ENCODE data around the gene CYP3A7. TPM values are rescaled to one million over a fixed set of nuclear protein-coding genes. Genes with fewer than 3 reads are reported as not detected.
"Not testable (repeated sequence)": the region's sequence is repeated elsewhere in the genome, so short reads cannot be mapped to it uniquely, and the experiment has no call there.

CYP3A7 gene
- total RNA-seq (2014; rRNA removed; shearing (Covaris generic)): 0.32 and 0.50 TPM in 2 replicates
- polyA plus RNA-seq (2015; cell fraction: cytosol; rRNA removed): 0.31 and 0.32 TPM in 2 replicates
- 0.76 and 1.2 TPM in 2 replicates for polyA plus RNA-seq (2015; cell fraction: nucleus; rRNA removed)

DNA sequence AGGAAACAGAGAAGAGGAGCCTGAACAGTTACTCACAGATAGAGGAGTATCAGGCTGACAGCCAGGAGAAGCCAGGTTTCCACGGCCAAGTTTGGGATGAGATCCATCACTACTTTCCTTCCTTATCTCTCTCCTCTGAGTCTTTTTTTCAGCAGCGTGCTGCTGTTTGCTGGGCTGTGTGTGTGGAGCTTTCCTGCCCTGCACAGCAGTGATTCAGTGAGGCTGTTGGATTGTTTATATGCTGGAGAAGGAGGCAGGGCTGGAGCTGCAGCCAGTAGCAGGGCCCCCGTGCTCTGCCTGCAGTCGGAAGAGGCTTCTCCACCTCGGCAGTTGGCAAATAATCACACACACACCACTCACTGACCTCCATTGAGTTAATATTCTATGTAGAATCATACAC, at the start of gene CYP3A7:
TSS of gene CYP3A7 (minus strand) at position 210 of the 400 bp plus-strand sequence. CDS start at position 107, 103 bp downstream.
- no peak for DNase-seq (ENCODE audit: low read depth)

DNA sequence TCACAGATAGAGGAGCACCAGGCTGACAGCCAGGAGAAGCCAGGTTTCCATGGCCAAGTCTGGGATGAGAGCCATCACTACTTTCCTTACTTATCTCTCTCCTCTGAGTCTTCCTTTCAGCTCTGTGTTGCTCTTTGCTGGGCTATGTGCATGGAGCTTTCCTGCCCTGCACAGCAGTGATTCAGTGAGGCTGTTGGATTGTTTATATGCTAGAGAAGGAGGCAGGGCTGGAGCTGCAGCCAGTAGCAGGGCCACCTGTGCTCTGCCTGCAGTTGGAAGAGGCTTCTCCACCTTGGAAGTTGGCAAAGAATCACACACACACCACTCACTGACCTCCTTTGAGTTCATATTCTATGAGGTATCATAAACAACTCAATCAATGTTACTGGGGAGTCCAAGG, 49.0 kb upstream of the CYP3A7 start, which contains the start of gene CYP3A4:
TSS of gene CYP3A4 (minus strand) at position 178 of the 400 bp plus-strand sequence. CDS start at position 75, 103 bp downstream.
- DNase-seq (ENCODE audit: low read depth): no peak

DNA sequence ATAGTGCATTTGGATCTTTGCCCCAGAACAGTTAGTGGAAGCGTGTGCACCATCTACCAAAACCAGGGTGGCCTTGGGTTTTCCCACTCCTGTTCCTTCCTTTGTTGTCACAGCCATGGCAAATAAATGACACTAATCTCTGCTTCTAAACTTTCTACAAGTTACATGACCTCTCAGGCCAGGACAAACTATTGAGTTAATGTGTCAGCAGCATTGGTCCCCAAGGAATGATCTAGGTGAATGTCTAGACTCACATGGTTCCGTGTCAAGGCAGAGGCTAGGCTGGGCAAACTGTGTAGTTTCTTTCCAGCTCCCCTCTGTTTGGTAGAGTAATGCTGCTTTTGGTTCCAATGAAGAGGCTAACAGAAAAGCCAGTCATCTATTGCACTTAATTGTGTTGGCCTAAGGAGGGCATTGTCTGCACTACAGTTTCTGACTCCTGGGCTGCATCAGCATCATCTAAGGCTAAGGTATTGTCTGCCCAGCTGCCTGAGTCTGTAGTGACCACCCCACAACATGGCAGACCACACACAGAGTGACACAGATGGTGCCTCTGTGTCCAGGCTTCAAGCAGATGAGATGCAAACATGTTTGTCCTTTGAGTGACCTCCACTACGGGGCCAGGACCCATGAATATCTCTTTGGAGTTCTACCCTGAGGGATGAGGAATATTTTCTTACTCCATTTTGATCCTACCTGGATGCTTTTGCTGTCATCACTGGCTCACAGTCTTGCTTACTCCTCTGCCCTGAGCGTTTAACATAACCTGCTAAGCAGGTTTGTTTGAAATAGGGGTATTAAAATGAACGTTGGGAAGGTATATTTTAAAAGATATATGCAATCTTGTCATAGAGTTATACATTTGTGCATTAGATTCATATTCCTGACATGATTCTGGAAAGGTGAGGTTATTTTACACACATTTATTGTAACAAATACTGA, 47.3 kb upstream of the CYP3A7 start:
- no peak for DNase-seq (ENCODE audit: low read depth)

DNA sequence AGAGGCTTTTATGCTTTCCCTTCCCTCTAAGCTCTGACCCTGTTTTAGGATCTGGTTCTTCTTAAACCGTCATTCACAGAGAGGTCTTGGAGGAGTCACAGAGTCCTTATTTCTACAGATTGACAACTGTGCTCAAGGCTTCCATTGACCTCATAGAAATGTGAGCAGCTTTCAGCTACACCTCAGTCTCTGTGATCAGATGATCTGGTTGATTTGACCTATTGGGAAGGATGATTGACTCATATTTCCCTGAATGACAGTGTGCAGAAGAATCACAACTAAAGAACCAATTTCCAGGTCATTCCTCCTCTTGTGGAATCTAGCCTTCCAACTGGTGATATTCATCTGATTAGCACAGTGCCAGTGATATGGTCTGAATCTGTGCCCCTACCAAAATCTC, 45.6 kb upstream of the CYP3A7 start:
- DNase-seq (ENCODE audit: low read depth): no peak

DNA sequence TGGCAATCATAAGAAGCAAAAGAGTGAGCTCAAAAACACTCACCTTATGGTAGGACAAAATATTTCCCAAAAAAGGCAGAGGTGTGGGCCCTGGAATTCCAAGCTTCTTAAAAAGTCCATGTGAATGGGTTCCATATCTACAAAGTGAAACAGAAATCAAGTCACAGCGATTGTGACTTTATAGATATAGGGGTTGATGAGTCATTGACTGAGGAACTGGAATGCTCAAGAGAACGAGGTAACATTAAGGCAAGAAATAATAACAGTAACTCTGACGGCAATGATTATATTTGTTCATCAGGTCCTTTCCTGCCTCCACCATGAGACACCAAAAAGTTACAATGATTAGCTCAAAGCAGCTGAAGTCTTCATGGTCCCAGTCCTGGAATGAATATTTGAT, 45.0 kb upstream of the CYP3A7 start:
- DNase-seq (ENCODE audit: low read depth): no peak

DNA sequence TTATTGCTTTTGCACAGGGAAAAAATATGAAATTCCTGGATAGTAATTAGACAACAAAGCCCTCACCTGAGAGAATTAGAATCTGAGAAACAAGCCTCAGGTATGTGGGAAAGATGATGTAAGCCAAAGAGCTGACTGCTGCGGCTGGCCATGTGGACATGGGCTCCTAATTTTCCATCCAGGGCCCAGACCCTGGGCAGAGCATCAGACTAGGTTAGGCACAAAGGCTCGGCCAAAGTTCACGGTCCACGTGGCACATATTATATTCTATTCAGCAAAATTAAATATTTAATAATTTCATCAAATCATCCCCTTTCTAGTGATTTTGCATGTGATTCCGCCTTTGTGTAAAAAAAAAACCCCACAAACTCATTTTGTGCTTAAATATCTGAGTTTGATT, 43.9 kb upstream of the CYP3A7 start:
- no peak for DNase-seq (ENCODE audit: low read depth)

DNA sequence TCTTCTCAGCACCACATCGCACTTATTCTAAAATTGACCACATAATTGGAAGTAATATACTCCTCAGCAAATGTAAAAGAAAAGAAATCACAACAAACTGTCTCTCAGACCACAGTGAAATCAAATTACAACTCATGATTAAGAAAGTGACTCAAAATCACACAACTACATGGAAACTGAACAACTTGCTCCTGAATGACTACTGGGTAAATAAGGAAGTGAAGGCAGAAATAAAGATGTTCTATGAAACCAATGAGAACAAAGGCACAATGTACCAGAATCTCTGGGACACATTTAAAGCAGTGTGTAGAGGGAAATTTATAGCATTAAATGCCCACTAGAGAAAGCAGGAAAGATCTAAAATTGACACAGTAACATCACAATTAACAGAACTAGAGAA, 38.4 kb upstream of the CYP3A7 start:
- not testable (repeated sequence) for DNase-seq (ENCODE audit: low read depth)

DNA sequence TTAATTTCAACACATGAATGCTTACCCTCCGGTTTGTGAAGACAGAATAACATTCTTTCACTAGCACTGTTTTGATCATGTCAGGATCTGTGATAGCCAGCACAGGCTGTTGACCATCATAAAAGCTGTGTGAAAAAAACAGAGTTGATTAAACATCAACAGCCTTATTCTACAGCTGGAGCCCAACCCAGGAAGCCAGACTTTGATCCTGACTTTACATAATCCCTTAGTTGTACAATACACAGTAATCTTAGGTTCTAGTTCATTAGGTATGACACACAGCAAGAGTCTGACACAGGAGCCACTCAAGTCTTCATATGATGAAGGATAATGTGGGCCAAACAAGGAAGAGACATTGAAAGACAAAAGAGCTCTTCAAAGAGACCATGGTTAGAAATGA, 37.6 kb upstream of the CYP3A7 start:
- DNase-seq (ENCODE audit: low read depth): no peak

DNA sequence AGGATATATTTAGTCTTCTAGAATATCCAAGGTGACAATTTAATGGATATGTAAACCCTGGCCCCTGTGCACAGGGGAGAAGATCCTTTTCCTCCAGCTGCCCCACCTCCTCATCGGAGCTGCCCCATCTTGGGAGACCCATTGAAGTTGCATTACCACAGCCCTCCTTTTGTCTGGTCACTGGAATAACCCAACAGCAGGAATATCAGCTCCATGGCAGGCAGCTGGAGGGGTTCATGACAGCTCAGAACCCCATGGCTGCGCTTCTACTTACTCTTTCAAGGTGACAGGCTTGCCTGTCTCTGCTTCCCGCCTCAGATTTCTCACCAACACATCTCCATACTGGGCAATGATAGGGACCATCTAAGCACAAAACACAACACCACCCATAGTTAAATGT, 34.5 kb upstream of the CYP3A7 start:
- DNase-seq (ENCODE audit: low read depth): not testable (repeated sequence)

DNA sequence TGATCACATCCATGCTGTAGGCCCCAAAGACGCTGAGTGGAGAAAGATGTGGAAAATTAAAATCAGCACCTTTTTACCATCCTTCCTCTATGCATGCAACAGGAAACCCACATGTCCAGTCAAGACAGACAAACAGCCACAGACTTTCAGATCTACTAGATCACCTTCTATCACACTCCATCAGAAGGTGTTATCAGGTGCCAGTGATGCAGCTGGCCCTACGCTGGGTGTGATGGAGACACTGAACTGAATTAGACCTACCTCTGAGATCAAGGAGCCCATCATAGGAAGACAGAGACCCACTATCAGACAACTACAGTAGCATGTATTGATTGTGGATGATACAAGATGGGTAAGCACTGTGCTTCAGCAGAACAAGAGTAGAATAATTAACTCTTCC, 33.5 kb upstream of the CYP3A7 start:
- no peak for DNase-seq (ENCODE audit: low read depth)

DNA sequence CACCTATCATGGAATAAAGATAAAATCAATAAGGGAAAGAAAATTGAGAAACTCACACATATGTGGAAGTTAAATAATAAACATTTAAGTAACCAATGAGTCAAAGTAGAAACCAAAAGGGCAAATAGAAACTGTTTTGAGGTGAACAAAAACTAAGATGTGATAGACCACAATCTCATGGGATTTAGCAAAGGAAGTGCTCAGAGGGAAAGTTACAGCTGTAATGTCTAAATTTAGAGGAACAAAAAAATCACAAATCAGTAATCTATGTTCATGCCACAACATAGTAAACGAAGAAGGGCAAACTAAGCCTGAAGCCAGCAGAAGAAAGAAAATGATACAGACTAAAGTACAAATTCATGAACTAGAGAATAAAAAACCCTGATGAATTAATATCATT, 32.7 kb upstream of the CYP3A7 start:
- DNase-seq (ENCODE audit: low read depth): no peak

DNA sequence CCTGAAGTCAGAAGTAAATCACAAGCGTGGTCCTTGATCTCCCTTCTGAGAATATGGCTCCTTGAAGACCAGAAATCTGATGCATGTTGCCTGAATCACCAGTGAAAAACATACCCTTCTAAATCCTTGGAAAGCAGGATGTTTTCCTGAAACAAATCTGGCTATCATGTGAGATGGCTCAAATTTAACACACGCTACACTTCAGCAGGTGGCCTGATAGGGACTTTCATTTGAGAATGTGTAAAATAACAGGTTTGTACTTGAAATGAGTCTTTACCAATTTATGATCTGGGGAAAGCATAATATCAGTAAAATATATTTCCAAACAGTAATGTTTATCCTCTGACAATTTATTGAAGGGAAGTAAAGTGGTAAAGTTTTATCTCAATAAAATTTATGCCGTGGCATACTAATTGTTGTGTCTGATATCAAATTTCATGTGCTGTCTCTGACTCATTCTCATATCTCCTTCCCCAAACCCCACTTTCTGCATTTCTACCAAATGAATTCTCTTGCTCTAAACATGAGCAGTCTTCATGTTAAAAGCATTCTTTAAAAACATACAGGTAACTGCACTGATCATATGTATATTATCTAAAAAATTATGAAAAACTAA, 31.6 kb upstream of the CYP3A7 start:
- DNase-seq (ENCODE audit: low read depth): no peak

DNA sequence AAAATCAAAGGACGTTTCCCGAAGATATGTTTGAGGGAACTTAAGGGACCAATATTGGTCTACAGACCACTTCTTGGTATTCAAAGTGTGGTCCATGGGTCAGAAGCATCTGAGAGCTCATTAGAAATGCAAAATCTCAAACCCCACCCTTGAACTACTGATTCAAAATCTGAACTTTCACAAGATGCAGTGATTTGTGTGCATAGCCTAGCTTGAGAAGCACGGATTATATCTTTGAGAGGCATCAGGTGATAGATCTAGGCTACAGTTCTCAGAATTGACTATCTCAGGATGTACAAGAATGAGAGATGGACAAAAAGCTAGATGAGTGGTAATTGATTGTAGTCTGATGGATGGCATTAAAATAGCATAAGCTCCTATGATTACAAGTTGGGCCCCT, 29.5 kb upstream of the CYP3A7 start:
- DNase-seq (ENCODE audit: low read depth): no peak

DNA sequence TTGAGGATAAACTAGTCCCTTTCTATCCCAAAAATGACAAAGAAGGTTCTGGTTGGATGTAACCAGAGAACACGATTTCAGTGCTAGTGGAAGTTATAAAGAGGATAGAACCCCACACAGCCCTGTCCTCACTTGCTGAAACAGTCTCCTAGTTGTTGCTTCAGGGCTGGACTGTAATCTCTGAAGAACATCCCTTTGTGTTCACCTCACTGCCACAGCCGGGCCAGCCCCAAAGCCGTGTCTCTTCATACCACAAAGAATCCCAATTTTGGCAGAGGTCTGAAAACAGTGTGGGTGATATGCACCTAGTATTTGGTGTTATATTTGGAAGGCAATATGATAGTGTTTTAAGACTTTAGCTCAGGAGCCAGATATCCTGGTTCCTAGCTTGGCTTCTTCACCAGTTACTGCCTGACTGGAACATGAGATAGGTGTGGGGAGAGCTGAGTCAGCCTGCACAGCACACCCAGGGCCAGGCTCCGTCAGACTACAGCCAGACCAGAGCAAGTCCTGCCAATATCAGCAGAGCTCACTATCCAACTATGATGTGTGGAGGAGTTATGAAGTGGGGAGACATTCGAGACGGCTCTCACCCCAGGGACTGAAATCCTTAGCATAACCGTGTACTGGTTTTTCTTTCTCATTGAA, 27.8 kb upstream of the CYP3A7 start:
- DNase-seq (ENCODE audit: low read depth): peak; percentile 85

DNA sequence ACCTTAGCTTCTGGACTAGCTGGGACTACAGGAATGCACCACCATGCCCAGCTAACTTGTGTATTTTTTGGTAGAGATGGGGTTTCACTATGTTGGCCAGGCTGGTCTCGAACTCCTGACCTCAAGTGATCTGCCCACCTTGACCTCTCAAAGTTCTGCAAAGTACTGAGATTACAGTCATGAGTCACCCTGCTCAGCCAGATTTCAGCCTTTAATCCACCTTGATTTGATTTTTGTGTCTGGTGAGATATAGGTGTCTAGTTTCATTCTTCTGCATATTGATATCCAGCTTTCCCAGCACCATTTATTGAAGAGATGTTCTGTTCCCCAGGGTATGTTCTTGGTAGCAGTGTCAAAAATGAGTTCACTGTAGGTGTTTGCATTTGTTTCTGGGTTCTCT, 20.1 kb upstream of the CYP3A7 start:
- DNase-seq (ENCODE audit: low read depth): no peak

DNA sequence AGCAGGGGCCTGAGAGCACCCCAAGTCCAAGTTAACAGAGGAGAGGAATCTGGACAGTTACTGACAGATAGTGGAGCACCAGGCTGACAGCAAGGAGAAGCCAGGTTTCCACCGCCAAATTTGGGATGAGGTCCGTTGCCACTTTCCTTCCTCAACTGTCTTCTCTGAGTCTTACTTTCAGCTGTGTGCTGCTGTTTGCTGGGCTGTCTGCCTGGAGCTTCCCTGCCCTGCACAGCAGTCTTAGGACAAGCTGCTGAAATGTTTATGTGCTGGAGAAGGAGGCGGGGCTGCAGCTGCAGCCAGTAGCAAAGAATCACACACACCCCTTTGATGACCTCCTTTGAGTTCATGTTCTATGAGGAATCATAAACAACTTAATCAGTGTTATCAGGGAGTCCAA, 17.4 kb upstream of the CYP3A7 start:
- no peak for DNase-seq (ENCODE audit: low read depth)

DNA sequence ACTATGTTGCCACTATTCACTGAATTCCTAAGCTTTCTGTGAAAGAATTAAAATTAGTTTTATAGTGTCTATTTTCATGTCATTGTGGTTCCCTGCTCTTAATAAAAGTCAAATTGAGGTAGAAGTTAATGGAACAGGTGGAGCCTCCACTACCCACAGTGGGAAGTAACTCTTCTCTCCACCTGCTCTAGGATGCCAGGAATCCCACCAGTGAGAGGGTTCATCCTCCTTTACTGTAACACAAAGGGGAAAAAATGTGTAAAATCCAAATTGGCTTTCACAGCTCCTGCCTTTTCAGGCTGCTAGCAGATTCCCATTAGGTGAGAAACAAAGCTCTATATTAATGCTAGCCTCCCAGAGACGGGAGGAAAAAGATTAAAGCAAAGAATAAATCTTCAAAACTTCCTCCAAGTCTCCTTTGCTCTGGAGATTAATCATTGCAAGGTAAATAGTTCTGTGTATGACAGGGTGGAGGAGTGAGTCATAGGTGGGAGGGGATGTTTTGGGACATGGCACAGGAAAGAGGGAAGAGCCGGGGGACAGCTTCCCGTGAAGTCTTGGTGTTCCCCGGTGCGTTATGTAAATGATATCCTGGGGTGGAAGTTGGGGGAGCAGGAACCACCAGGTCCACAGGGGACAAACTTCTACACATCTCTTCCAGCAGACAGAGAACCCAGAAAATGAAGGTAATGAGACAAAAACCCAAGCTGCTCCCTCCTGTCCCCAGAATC, 16.5 kb upstream of the CYP3A7 start:
- DNase-seq (ENCODE audit: low read depth): peak; percentile 44

DNA sequence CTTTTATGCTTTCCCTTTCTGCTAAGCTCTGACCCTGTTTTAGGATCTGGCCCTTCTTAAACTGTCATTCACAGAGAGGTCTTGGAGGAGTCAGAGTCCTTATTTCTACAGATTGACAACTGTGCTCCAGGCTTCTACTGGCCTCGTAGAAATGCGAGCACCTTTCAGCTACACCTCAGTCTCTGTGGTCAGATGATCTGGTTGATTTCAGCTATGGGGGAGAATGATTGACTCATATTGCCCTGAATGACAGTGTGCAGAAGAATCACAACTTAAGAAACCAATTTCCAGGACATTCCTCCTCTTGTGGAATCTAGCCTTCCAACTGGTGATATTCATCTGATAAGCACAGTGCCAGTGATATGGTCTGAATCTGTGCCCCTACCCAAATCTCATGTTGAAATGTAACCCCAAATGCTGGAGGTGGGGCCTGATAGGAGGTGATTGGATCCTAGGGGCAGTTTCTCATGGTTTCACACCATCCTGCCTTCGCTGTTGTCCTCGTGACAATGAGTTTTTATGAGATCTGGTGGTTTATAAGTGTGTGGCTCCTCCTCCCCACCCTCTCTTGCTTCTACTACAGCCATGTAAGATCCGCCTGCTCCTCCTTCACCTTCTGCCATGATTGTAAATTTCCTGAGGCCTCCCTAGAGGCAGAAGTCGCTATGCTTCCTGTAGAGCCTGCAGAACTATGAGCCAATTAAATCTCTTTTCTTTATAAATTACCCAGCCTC, 14.0 kb upstream of the CYP3A7 start:
- no peak for DNase-seq (ENCODE audit: low read depth)

DNA sequence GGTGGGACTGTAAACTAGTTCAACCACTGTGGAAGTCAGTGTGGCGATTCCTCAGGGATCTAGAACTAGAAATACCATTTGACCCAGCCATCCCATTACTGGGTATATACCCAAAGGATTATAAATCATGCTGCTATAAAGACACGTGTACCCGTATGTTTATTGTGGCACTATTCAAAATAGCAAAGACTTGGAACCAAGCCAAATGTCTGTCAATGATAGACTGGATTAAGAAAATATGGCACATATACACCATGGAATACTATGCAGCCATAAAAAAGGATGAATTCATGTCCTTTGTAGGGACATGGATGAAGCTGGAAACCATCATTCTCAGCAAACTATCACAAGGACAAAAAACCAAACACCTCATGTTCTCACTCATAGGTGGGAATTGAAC, 11.9 kb upstream of the CYP3A7 start:
- DNase-seq (ENCODE audit: low read depth): not testable (repeated sequence)

DNA sequence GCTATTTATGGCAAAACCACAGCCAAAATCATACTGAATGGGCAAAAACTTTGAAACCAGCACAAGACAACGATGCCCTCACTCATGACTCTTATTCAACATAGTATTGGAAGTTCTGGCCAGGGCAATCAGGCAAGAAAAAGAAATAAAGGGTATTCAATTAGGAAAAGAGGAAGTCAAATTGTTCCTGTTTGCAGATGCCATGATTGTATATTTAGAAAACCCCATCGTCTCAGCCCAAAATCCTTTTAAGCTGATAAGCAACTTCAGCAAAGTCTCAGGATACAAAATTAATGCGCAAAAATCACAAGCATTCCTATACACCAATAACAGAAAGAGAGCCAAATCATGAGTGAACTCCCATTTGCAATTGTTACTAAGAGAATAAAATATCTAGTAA, 10.4 kb upstream of the CYP3A7 start:
- not testable (repeated sequence) for DNase-seq (ENCODE audit: low read depth)

Measured in HT1080 (cell line).